K562 (cell line): ENCODE data around the gene ZNF594. TPM values are rescaled to one million over a fixed set of nuclear protein-coding genes. Genes with fewer than 3 reads are reported as not detected.

Experiments
- ATAC-seq: fragments of 200-7000 bp; cut with Tn5 transposase; 3 replicates; pipeline ENCODE4 v1.9.1; 2020; ENCODE audit warnings: moderate library complexity
- BruUV-seq: library from RNA; stranded (reverse); fragments of 400-500 nt; replicated peaks from 2 replicates; lab custom pipeline; 2021; lab: Mats Ljungman, UMichigan
- CTCF ChIA-PET: fragments of 300-600 bp; formaldehyde crosslinking; extraction: SDS; loops from one replicate; lab custom pipeline; 2021; ENCODE audit warnings: low intra/inter-chr PET ratio; lab: Yijun Ruan, JAX
- POLR2A ChIA-PET: fragments of 300-600, 350-650 bp; sonication (Branson Sonifier 250); formaldehyde crosslinking; extraction: SDS; loops from one replicate; lab custom pipeline; 2021; ENCODE audit warnings: antibody characterized with exemption, inconsistent platforms; lab: Yijun Ruan, JAX
- DNase-seq, 4 experiments: peaks; one replicate each; pipeline versions ENCODE4 v3.0.0 to v3.0.0-alpha.2; 2011 to 2018; ENCODE audit warnings: low spot score in 3 of 4, mixed read lengths in 3 of 4; ENCODE audit errors: extremely low read depth in 1 of 4
- FAIRE-seq: peaks from 2 replicates; lab custom pipeline; 2011; peaks lifted over from hg19 to GRCh38; lab: Jason Lieb, UNC
- H2AFZ ChIP-seq: 2 replicates; pipeline ENCODE4 v1.6.0; 2011; ENCODE audit warnings: low read depth, low read length, control low read depth, inconsistent platforms
- H3K27ac ChIP-seq: fragments of 200-600 bp; 3 replicates; pipeline ENCODE4 v1.8.0; 2011; ENCODE audit warnings: low read depth, mild to moderate bottlenecking, control low read depth, inconsistent platforms, low read length, moderate library complexity, mixed read lengths; ENCODE audit errors: extremely low read depth
- H3K27me3 ChIP-seq, 2 experiments: fragments of 300-600 bp in 1 of 2; 2 replicates in 1 of 2; 3 replicates in 1 of 2; pipeline versions ENCODE4 v1.6.0 to v1.8.0; 2011; ENCODE audit warnings: inconsistent platforms in 2 of 2, low read length in 2 of 2, mild to moderate bottlenecking in 1 of 2, mixed read lengths in 1 of 2, moderate library complexity in 1 of 2; ENCODE audit not compliant: control insufficient read depth in 2 of 2, insufficient read depth in 2 of 2
- H3K36me3 ChIP-seq: fragments of 300-600 bp; 3 replicates; pipeline ENCODE4 v1.8.0; 2011; ENCODE audit warnings: mild to moderate bottlenecking, low read length, inconsistent platforms; ENCODE audit not compliant: control insufficient read depth, insufficient read depth
- H3K4me1 ChIP-seq, 2 experiments: fragments of 200-600 bp in 1 of 2; replicated peaks in 1 of 2; 2 replicates in 1 of 2; 3 replicates in 1 of 2; pipeline versions ENCODE4 v1.5.1 to v1.8.0; 2011; ENCODE audit warnings: inconsistent platforms in 2 of 2, low read length in 2 of 2, mild to moderate bottlenecking in 1 of 2, mixed read lengths in 1 of 2, moderate library complexity in 1 of 2; ENCODE audit not compliant: control insufficient read depth in 2 of 2, insufficient read depth in 2 of 2
- H3K4me2 ChIP-seq: 2 replicates; pipeline ENCODE4 v1.6.1; 2011; ENCODE audit warnings: low read length, control low read depth, inconsistent platforms, mixed read lengths; ENCODE audit not compliant: insufficient read depth
- H3K4me3 ChIP-seq: fragments of 200-600 bp; sonication (generic), shearing (Covaris generic); 2 replicates; pipeline ENCODE4 v1.5.1; 2016; ENCODE audit warnings: control low read depth, inconsistent platforms
- H3K79me2 ChIP-seq: fragments of 200-600 bp; 3 replicates; pipeline ENCODE4 v1.8.0; 2011; ENCODE audit warnings: low read length, inconsistent platforms; ENCODE audit not compliant: control insufficient read depth, insufficient read depth
- H3K9ac ChIP-seq, 2 experiments: 2 replicates each; pipeline versions ENCODE4 v1.6.0 to v1.6.1; 2011; ENCODE audit warnings: low read depth in 2 of 2, low read length in 2 of 2, control low read depth in 1 of 2, inconsistent platforms in 1 of 2, mild to moderate bottlenecking in 1 of 2, mixed read lengths in 1 of 2; ENCODE audit not compliant: insufficient read depth in 1 of 2
- H3K9me1 ChIP-seq: one replicate; pipeline ENCODE4 v1.6.0; 2011; ENCODE audit warnings: inconsistent platforms, mild to moderate bottlenecking, low read length, moderate library complexity; ENCODE audit not compliant: control insufficient read depth, insufficient read depth
- H3K9me3 ChIP-seq: replicated peaks from 2 replicates; pipeline ENCODE4 v1.5.1; 2011; ENCODE audit warnings: low read depth, low read length, inconsistent platforms; ENCODE audit not compliant: control insufficient read depth, insufficient read depth
- H4K20me1 ChIP-seq: replicated peaks from 2 replicates; pipeline ENCODE4 v1.6.1; 2011; ENCODE audit warnings: low read length, inconsistent platforms, mixed read lengths; ENCODE audit not compliant: control insufficient read depth, insufficient read depth
- CBFA2T2 ChIP-seq: fragments of 450-650 bp; conservative IDR thresholded peaks from 2 replicates; pipeline ENCODE4 v1.6.1; 2017; ENCODE audit warnings: mild to moderate bottlenecking
- FOXA3 ChIP-seq, 2 experiments: fragments of 450-650 bp in 1 of 2; sonication (generic) in 1 of 2; formaldehyde crosslinking; IDR thresholded peaks in 1 of 2; conservative IDR thresholded peaks in 1 of 2; 2 replicates each; pipeline versions ENCODE4 v1.4.0 to v1.8.0; 2020 to 2022; ENCODE audit warnings: mild to moderate bottlenecking in 2 of 2, missing genetic modification reagents in 1 of 2
- GABPB2 ChIP-seq: fragments of 250-450 bp; sonication (Bioruptor Pico); conservative IDR thresholded peaks from 2 replicates; pipeline ENCODE4 v1.5.1; 2021; ENCODE audit warnings: mild to moderate bottlenecking
- KLF1 ChIP-seq: fragments of 450-650 bp; IDR thresholded peaks from 2 replicates; pipeline ENCODE4 v1.6.1; 2016; ENCODE audit warnings: missing genetic modification characterization, missing compliant biosample characterization
- NCOA4 ChIP-seq: fragments of 450-650 bp; IDR thresholded peaks from 2 replicates; pipeline ENCODE4 v1.6.1; 2018; ENCODE audit warnings: mild to moderate bottlenecking; ENCODE audit not compliant: partially characterized antibody
- TBL1XR1 ChIP-seq, 2 experiments: IDR thresholded peaks; 2 replicates each; pipeline ENCODE4 v1.6.1; 2012; ENCODE audit warnings: improper control_type of control experiment in 2 of 2, low read length in 2 of 2, mild to moderate bottlenecking in 1 of 2
- TCF7 ChIP-seq: sonication (generic); IDR thresholded peaks from 2 replicates; pipeline ENCODE4 v1.6.1; 2016; ENCODE audit warnings: antibody characterized with exemption, borderline replicate concordance
- ZNF143 ChIP-seq: sonication (generic); formaldehyde crosslinking; IDR thresholded peaks from 2 replicates; pipeline ENCODE4 v1.9.0; 2022; ENCODE audit warnings: mild to moderate bottlenecking, missing genetic modification reagents
- ZNF311 ChIP-seq: fragments of 250-450 bp; sonication (Bioruptor Pico); IDR thresholded peaks from 2 replicates; pipeline ENCODE4 v1.4.0; 2020; ENCODE audit warnings: mild to moderate bottlenecking, moderate library complexity
- ZNF696 ChIP-seq: fragments of 250-450 bp; sonication (Bioruptor Pico); conservative IDR thresholded peaks from 2 replicates; pipeline ENCODE4 v1.4.0; 2020; ENCODE audit warnings: mild to moderate bottlenecking, moderate library complexity
- WGBS: fragments of 100-300 bp; shearing (Covaris generic); methylation state at CpG from one replicate; pipeline ENCODE4 v1.1.6; 2016; ENCODE audit warnings: low coverage, mixed read lengths; ENCODE audit not compliant: insufficient coverage; ENCODE audit errors: missing lambda C conversion rate; 5-methylcytosine and 5-hydroxymethylcytosine counted together
- in situ Hi-C: fragments of 300-500 bp; cut with MboI; formaldehyde crosslinking; loops from 4 replicates; pipeline ENCODE4 v1.15.0; 2018; ENCODE audit warnings: inconsistent platforms, mixed read lengths
- intact Hi-C: fragments of 100-400 bp; cut with micrococcal nuclease; formaldehyde crosslinking; loops from 2 replicates; pipeline ENCODE4 v1.14.2; 2022
- polyA plus RNA-seq, 8 experiments: library from polyadenylated mRNA; depleted of rRNA in 4 of 8; stranded (reverse) in 5 of 8; unstranded in 3 of 8; fragments of >200 nt; fragmentation: Nextera tagmentation in 2 of 8; fragmentation: Illumina TruSeq in 1 of 8; extraction: Ambion mirVana in 2 of 8; extraction: Trizol in 1 of 8; gene quantifications; 2 replicates each; pipeline versions ENCODE4 v1.2.1 to v1.2.3, GENCODE V29; 2011 to 2014; ENCODE audit warnings: inconsistent platforms in 1 of 8, missing spikeins in 1 of 8
- total RNA-seq, 7 experiments: library from RNA; depleted of rRNA in 6 of 7; stranded (reverse); fragments of >200 nt in 6 of 7; fragmentation: Illumina TruSeq in 2 of 7; extraction: Trizol in 2 of 7; gene quantifications; 2 replicates each; pipeline versions ENCODE4 v1.2.1 to v1.2.3, GENCODE V29; 2011 to 2021; ENCODE audit warnings: low replicate concordance in 1 of 7
- TF ChIP-seq, protein P1 (sequence below): fragments of 450-650 bp; formaldehyde crosslinking; IDR thresholded peaks from 2 replicates; pipeline ENCODE4 v1.4.0; 2020; ENCODE audit warnings: mild to moderate bottlenecking, moderate library complexity
- TF ChIP-seq, protein P2 (sequence below): sonication (generic); formaldehyde crosslinking; IDR thresholded peaks from 2 replicates; pipeline ENCODE4 v1.8.1; 2023; ENCODE audit warnings: missing genetic modification reagents, mild to moderate bottlenecking, borderline replicate concordance

Gene ZNF594
- total and polyA plus RNA-seq, 9 of the 15 experiments (the other 6 are each of a cell fraction or from before 2014, with no cell fraction given): 0.24 to 4.7 (median 2.6) TPM

- no peak overlapping the region for H3K9ac ChIP-seq
- H3K9me3 ChIP-seq: peaks cover 3% of the 10 kb centered on the region; the same call in 1 of the 2 replicates
- H3K9me1 ChIP-seq: no peaks in the 10 kb centered on the region
- no peak for DNase-seq
- BruUV-seq: no TSS peak
- FAIRE-seq: no peak
- H3K36me3 ChIP-seq: no peaks in the 10 kb centered on the region
- H3K4me3 ChIP-seq: no peak overlapping the region
- POLR2A ChIA-PET: no interaction called here
- no peaks in the 10 kb centered on the region for H3K79me2 ChIP-seq
- H4K20me1 ChIP-seq: no peaks in the 10 kb centered on the region
- ATAC-seq: no peak
- TF ChIP-seq KLF1 (tag) (no peak), TCF7 (no peak), ZNF696 (CRISPR knock-in tag) (no peak), CBFA2T2 (no peak), GABPB2 (CRISPR knock-in tag) (no peak), TBL1XR1 (IDR thresholded peaks at IDR 0.05; ENCODE audit: low read length in 2 of 2) (no peak), FOXA3 (CRISPR knock-in tag; conservative IDR thresholded peaks at IDR 0.05 in 1 of 2, IDR thresholded peaks at IDR 0.05 in 1 of 2) (no peak), NCOA4 (no peak), ZNF311 (CRISPR knock-in tag) (no peak), ZNF143 (CRISPR knock-in tag) (no peak)
- TF ChIP-seq, protein P1, sequence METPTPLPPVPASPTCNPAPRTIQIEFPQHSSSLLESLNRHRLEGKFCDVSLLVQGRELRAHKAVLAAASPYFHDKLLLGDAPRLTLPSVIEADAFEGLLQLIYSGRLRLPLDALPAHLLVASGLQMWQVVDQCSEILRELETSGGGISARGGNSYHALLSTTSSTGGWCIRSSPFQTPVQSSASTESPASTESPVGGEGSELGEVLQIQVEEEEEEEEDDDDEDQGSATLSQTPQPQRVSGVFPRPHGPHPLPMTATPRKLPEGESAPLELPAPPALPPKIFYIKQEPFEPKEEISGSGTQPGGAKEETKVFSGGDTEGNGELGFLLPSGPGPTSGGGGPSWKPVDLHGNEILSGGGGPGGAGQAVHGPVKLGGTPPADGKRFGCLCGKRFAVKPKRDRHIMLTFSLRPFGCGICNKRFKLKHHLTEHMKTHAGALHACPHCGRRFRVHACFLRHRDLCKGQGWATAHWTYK (CRISPR knock-in tag): no peak
- TF ChIP-seq, protein P2, sequence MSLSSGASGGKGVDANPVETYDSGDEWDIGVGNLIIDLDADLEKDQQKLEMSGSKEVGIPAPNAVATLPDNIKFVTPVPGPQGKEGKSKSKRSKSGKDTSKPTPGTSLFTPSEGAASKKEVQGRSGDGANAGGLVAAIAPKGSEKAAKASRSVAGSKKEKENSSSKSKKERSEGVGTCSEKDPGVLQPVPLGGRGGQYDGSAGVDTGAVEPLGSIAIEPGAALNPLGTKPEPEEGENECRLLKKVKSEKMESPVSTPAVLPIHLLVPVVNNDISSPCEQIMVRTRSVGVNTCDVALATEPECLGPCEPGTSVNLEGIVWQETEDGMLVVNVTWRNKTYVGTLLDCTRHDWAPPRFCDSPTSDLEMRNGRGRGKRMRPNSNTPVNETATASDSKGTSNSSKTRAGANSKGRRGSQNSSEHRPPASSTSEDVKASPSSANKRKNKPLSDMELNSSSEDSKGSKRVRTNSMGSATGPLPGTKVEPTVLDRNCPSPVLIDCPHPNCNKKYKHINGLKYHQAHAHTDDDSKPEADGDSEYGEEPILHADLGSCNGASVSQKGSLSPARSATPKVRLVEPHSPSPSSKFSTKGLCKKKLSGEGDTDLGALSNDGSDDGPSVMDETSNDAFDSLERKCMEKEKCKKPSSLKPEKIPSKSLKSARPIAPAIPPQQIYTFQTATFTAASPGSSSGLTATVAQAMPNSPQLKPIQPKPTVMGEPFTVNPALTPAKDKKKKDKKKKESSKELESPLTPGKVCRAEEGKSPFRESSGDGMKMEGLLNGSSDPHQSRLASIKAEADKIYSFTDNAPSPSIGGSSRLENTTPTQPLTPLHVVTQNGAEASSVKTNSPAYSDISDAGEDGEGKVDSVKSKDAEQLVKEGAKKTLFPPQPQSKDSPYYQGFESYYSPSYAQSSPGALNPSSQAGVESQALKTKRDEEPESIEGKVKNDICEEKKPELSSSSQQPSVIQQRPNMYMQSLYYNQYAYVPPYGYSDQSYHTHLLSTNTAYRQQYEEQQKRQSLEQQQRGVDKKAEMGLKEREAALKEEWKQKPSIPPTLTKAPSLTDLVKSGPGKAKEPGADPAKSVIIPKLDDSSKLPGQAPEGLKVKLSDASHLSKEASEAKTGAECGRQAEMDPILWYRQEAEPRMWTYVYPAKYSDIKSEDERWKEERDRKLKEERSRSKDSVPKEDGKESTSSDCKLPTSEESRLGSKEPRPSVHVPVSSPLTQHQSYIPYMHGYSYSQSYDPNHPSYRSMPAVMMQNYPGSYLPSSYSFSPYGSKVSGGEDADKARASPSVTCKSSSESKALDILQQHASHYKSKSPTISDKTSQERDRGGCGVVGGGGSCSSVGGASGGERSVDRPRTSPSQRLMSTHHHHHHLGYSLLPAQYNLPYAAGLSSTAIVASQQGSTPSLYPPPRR (CRISPR knock-in tag): no peak
- TF ChIP-seq, all 486 proteins: peak for 0
- in situ Hi-C loops: no loop called here
- intact Hi-C loops: no loop called here
- Histone ChIP-seq H2AFZ (no peak overlapping the region), H3K27me3 (no peaks in the 10 kb centered on the region), H3K4me1 (no peaks in the 10 kb centered on the region; a peak in 1 of 5 replicates), H3K4me2 (no peak overlapping the region), H3K27ac (no peak overlapping the region)
- 32% methylated on average over 4 of the region's 6 CpGs for WGBS
- CTCF ChIA-PET: no interaction called here
Measured at GRCh38 chr17:5164436-5164835, 27.2 kb downstream of the ZNF594 start.
